Measurements from ENCODE around the gene BYSL.

- TF ChIP-seq POLR2A (IDR thresholded peaks at IDR 0.05) = no peak
- TF ChIP-seq CTCF (IDR thresholded peaks at IDR 0.05) = no peak
- no peak for TF ChIP-seq POLR2AphosphoS5 (IDR thresholded peaks at IDR 0.05; ENCODE audit: insufficient read depth in 1 of 2, low read depth in 1 of 2)
Measured at GRCh38 chr6:41963371-41963770, 42.1 kb downstream of the BYSL start.
